ENCODE data around the gene DNM3. TPM values are rescaled to one million over a fixed set of nuclear protein-coding genes. Genes with fewer than 3 reads are reported as not detected.

Gene DNM3
- total RNA-seq, 1 donor, result 0.72 TPM

- Histone ChIP-seq H3K4me1 (ENCODE audit: insufficient read depth, low read length) (no peaks in the 10 kb centered on the region), H4K20me1 (ENCODE audit: insufficient read depth, low read length) (no peaks in the 10 kb centered on the region), H3K27ac (ENCODE audit: low read depth, low read length) (no peak overlapping the region), H3K27me3 (ENCODE audit: insufficient read depth, low read length) (no peaks in the 10 kb centered on the region), H3K36me3 (ENCODE audit: insufficient read depth, low read length) (no peaks in the 10 kb centered on the region), H3K4me2 (ENCODE audit: insufficient read depth, low read length) (no peak overlapping the region), H3K9me3 (ENCODE audit: low read depth, low read length) (no peaks in the 10 kb centered on the region), H3K4me3 (ENCODE audit: insufficient read depth, low read length) (no peak overlapping the region), H2AFZ (ENCODE audit: low read length) (no peak overlapping the region), H3K79me2 (ENCODE audit: insufficient read depth, low read length) (no peaks in the 10 kb centered on the region)
- no peak for DNase-seq (ENCODE audit: insufficient read length, low spot score, missing footprints)
- no peak for TF ChIP-seq CTCF (IDR thresholded peaks at IDR 0.05; ENCODE audit: extremely low read depth, low read depth, low read length)
These were observed 369.9 kb downstream of the DNM3 start for GRCh38 chr1:172211221-172211620.

GRCh38 chr1:172212124-172212523 is 370.8 kb downstream of the DNM3 start:
- H3K27me3 ChIP-seq (ENCODE audit: insufficient read depth, low read length), result no peaks in the 10 kb centered on the region
- no peaks in the 10 kb centered on the region for H3K9me3 ChIP-seq (ENCODE audit: low read depth, low read length)
- no peak for DNase-seq (ENCODE audit: insufficient read length, low spot score, missing footprints)
- H3K4me3 ChIP-seq (ENCODE audit: insufficient read depth, low read length), result no peak overlapping the region
- H3K4me2 ChIP-seq (ENCODE audit: insufficient read depth, low read length), result no peak overlapping the region
- no peak overlapping the region for H2AFZ ChIP-seq (ENCODE audit: low read length)
- H4K20me1 ChIP-seq (ENCODE audit: insufficient read depth, low read length), result no peaks in the 10 kb centered on the region
- no peak overlapping the region for H3K27ac ChIP-seq (ENCODE audit: low read depth, low read length)
- no peak for TF ChIP-seq CTCF (IDR thresholded peaks at IDR 0.05; ENCODE audit: extremely low read depth, low read depth, low read length)
- H3K36me3 ChIP-seq (ENCODE audit: insufficient read depth, low read length), result no peaks in the 10 kb centered on the region
- no peaks in the 10 kb centered on the region for H3K79me2 ChIP-seq (ENCODE audit: insufficient read depth, low read length)
- no peaks in the 10 kb centered on the region for H3K4me1 ChIP-seq (ENCODE audit: insufficient read depth, low read length)

GRCh38 chr1:172215006-172215405 is 373.7 kb downstream of the DNM3 start:
- H3K4me2 ChIP-seq (ENCODE audit: insufficient read depth, low read length), result no peak overlapping the region
- no peak overlapping the region for H3K27ac ChIP-seq (ENCODE audit: low read depth, low read length)
- no peak for TF ChIP-seq CTCF (IDR thresholded peaks at IDR 0.05; ENCODE audit: extremely low read depth, low read depth, low read length)
- no peaks in the 10 kb centered on the region for H3K9me3 ChIP-seq (ENCODE audit: low read depth, low read length)
- H4K20me1 ChIP-seq (ENCODE audit: insufficient read depth, low read length), result no peaks in the 10 kb centered on the region
- no peak for DNase-seq (ENCODE audit: insufficient read length, low spot score, missing footprints)
- H2AFZ ChIP-seq (ENCODE audit: low read length), result no peak overlapping the region
- no peaks in the 10 kb centered on the region for H3K27me3 ChIP-seq (ENCODE audit: insufficient read depth, low read length)
- H3K36me3 ChIP-seq (ENCODE audit: insufficient read depth, low read length), result no peaks in the 10 kb centered on the region
- no peaks in the 10 kb centered on the region for H3K4me1 ChIP-seq (ENCODE audit: insufficient read depth, low read length)
- H3K4me3 ChIP-seq (ENCODE audit: insufficient read depth, low read length), result no peak overlapping the region
- H3K79me2 ChIP-seq (ENCODE audit: insufficient read depth, low read length), result no peaks in the 10 kb centered on the region

GRCh38 chr1:172219966-172220365 is 378.7 kb downstream of the DNM3 start:
- H2AFZ ChIP-seq (ENCODE audit: low read length), result no peak overlapping the region
- no peaks in the 10 kb centered on the region for H3K4me1 ChIP-seq (ENCODE audit: insufficient read depth, low read length)
- DNase-seq (ENCODE audit: insufficient read length, low spot score, missing footprints), result no peak

More at GRCh38 chr1:172219966-172220365, 378.7 kb downstream of the DNM3 start:
- Histone ChIP-seq H3K36me3 (ENCODE audit: insufficient read depth, low read length) (no peaks in the 10 kb centered on the region), H3K4me3 (ENCODE audit: insufficient read depth, low read length) (no peak overlapping the region), H3K4me2 (ENCODE audit: insufficient read depth, low read length) (no peak overlapping the region), H4K20me1 (ENCODE audit: insufficient read depth, low read length) (no peaks in the 10 kb centered on the region), H3K79me2 (ENCODE audit: insufficient read depth, low read length) (no peaks in the 10 kb centered on the region), H3K9me3 (ENCODE audit: low read depth, low read length) (no peaks in the 10 kb centered on the region), H3K27ac (ENCODE audit: low read depth, low read length) (no peak overlapping the region), H3K27me3 (ENCODE audit: insufficient read depth, low read length) (no peaks in the 10 kb centered on the region)
- TF ChIP-seq CTCF (IDR thresholded peaks at IDR 0.05; ENCODE audit: extremely low read depth, low read depth, low read length), result no peak

Data from osteoblast (primary cell).